Sigmoid colon (tissue), 7 donors: ENCODE data around the gene SCN10A. TPM values are rescaled to one million over a fixed set of nuclear protein-coding genes. Genes with fewer than 3 reads are reported as not detected.

Source experiments
- DNase-seq: peaks from one replicate; pipeline ENCODE4 v3.0.0-alpha.2; 2019
- H3K27ac ChIP-seq, 4 donors: fragments of 200-600 bp; sonication (generic); one replicate each; pipeline ENCODE4 v1.5.1; 2016 to 2019; ENCODE audit warnings: mild to moderate bottlenecking in 1 of 4
- H3K27me3 ChIP-seq, 3 donors: fragments of 200-600 bp; sonication (generic); one replicate each; pipeline ENCODE4 v1.5.1; 2019; ENCODE audit warnings: mild to moderate bottlenecking in 1 of 3
- H3K36me3 ChIP-seq, 4 donors: fragments of 200-600 bp; sonication (generic); one replicate each; pipeline ENCODE4 v1.5.1; 2016 to 2019
- H3K4me1 ChIP-seq, 4 donors: fragments of 200-600 bp; sonication (generic); one replicate each; pipeline ENCODE4 v1.5.1; 2017 to 2019
- H3K4me3 ChIP-seq, 4 donors: fragments of 200-600 bp; sonication (generic); one replicate each; pipeline ENCODE4 v1.5.1; 2017 to 2019; ENCODE audit warnings: mild to moderate bottlenecking in 2 of 4, moderate library complexity in 1 of 4
- H3K9me3 ChIP-seq, 4 donors: fragments of 200-600 bp in 3 of 4; sonication (generic) in 3 of 4; one replicate each; pipeline versions ENCODE4 v1.5.1 to v1.6.1; 2013 to 2019
- EP300 ChIP-seq, 4 donors: sonication (generic); formaldehyde crosslinking; IDR thresholded peaks; one replicate each; pipeline ENCODE4 v1.6.1; 2017; ENCODE audit warnings: antibody characterized with exemption in 4 of 4
- POLR2A ChIP-seq, 2 donors: fragments of 450-650 bp; IDR thresholded peaks; one replicate each; pipeline ENCODE4 v1.6.1; 2016; ENCODE audit warnings: antibody characterized with exemption in 2 of 2, mild to moderate bottlenecking in 2 of 2, moderate library complexity in 2 of 2
- POLR2AphosphoS5 ChIP-seq, 4 donors: sonication (generic); formaldehyde crosslinking; IDR thresholded peaks; one replicate each; pipeline ENCODE4 v1.6.1; 2017; ENCODE audit warnings: antibody characterized with exemption in 4 of 4
- WGBS, 2 donors: extraction: QIAGEN DNeasy Blood & Tissue Kit; methylation state at CpG; one replicate each; pipeline ENCODE4 v1.1.7; 2013; 5-methylcytosine and 5-hydroxymethylcytosine counted together
- intact Hi-C: fragments of 100-400 bp; cut with DNase I; formaldehyde crosslinking; loops from one replicate; pipeline ENCODE4 v1.15.1; 2023
- polyA plus RNA-seq, 3 donors: library from polyadenylated mRNA; stranded (reverse); fragments of 200-250 nt; gene quantifications; one replicate each; pipeline ENCODE4 v1.2.3, GENCODE V29; 2013
- total RNA-seq, 4 donors: library from RNA; depleted of rRNA; stranded (reverse); fragments of >200 nt; gene quantifications; one replicate each; pipeline ENCODE4 v1.1.0, GENCODE V29; 2016
- TF ChIP-seq, protein P1 (sequence below), 4 experiments: fragments of 450-650 bp in 3 of 4; fragments of 200-600 bp in 1 of 4; IDR thresholded peaks; one replicate each; pipeline ENCODE4 v1.5.1; 2016 to 2019; ENCODE audit warnings: antibody characterized with exemption in 4 of 4, mild to moderate bottlenecking in 3 of 4, moderate library complexity in 2 of 4
- donor health status: healthy with polysubstance abuse.
- donor health status: Bipolar disorder and iron deficiency.
- donor health status: healthy.

SCN10A gene
- total and polyA plus RNA-seq, 7 donors = not detected

- no peak for DNase-seq
- intact Hi-C loops = no loop called here
- 92 to 94% methylated on average over 4 of the region's 4 CpGs for WGBS, 2 donors
Measured at GRCh38 chr3:38689346-38689745, 126.7 kb downstream of the SCN10A start.

GRCh38 chr3:38687321-38687720 is 128.7 kb downstream of the SCN10A start:
- intact Hi-C loops = no loop called here
- no peak for TF ChIP-seq POLR2A (IDR thresholded peaks at IDR 0.05)
- no peak for TF ChIP-seq EP300 (IDR thresholded peaks at IDR 0.05)
- TF ChIP-seq, protein P1, sequence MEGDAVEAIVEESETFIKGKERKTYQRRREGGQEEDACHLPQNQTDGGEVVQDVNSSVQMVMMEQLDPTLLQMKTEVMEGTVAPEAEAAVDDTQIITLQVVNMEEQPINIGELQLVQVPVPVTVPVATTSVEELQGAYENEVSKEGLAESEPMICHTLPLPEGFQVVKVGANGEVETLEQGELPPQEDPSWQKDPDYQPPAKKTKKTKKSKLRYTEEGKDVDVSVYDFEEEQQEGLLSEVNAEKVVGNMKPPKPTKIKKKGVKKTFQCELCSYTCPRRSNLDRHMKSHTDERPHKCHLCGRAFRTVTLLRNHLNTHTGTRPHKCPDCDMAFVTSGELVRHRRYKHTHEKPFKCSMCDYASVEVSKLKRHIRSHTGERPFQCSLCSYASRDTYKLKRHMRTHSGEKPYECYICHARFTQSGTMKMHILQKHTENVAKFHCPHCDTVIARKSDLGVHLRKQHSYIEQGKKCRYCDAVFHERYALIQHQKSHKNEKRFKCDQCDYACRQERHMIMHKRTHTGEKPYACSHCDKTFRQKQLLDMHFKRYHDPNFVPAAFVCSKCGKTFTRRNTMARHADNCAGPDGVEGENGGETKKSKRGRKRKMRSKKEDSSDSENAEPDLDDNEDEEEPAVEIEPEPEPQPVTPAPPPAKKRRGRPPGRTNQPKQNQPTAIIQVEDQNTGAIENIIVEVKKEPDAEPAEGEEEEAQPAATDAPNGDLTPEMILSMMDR (IDR thresholded peaks at IDR 0.05) = no peak
- TF ChIP-seq POLR2AphosphoS5 (IDR thresholded peaks at IDR 0.05) = no peak
- H3K9me3 ChIP-seq = no peaks in the 10 kb centered on the region
- no peak for DNase-seq
- H3K4me1 ChIP-seq = no peaks in the 10 kb centered on the region
- H3K4me3 ChIP-seq = no peak overlapping the region
- no peak overlapping the region for H3K27ac ChIP-seq
- no peaks in the 10 kb centered on the region for H3K27me3 ChIP-seq
- WGBS, 2 donors = 62 to 69% methylated on average over 2 of the region's 2 CpGs
- no peaks in the 10 kb centered on the region for H3K36me3 ChIP-seq

More at GRCh38 chr3:38689346-38689745, 126.7 kb downstream of the SCN10A start:
- Histone ChIP-seq H3K9me3 (no peaks in the 10 kb centered on the region), H3K4me3 (no peak overlapping the region), H3K4me1 (no peaks in the 10 kb centered on the region), H3K36me3 (no peaks in the 10 kb centered on the region), H3K27ac (no peak overlapping the region), H3K27me3 (no peaks in the 10 kb centered on the region)
- TF ChIP-seq POLR2AphosphoS5 (IDR thresholded peaks at IDR 0.05) = no peak
- TF ChIP-seq, protein P1 (IDR thresholded peaks at IDR 0.05) = no peak
- TF ChIP-seq EP300 (IDR thresholded peaks at IDR 0.05) = no peak
- no peak for TF ChIP-seq POLR2A (IDR thresholded peaks at IDR 0.05)

DNA sequence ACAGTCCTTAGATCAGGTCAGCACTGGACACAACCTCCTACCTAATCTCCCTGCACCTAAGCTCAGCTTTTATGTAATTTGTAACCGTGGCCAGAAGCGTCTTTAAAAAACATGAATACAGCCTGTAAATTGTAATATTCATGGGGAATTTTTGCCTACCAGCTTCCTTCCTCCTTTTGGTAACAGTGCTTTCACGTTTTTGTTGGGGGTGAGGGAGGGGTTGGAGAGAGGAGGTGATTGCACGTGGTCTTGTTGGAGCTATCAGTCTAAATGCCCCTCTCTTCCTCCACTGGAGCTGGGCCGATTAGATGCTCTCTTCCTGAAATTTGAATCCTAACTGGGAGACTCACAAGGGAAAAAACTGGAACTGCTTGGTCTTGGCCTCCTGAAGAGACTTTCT is 131.5 kb downstream of the SCN10A start:
- no peak for DNase-seq
- Histone ChIP-seq H3K4me1 (no peaks in the 10 kb centered on the region), H3K36me3 (no peaks in the 10 kb centered on the region), H3K9me3 (no peaks in the 10 kb centered on the region), H3K27me3 (no peaks in the 10 kb centered on the region), H3K4me3 (no peak overlapping the region), H3K27ac (no peak overlapping the region)
- intact Hi-C loops = no loop called here
- TF ChIP-seq POLR2AphosphoS5 (IDR thresholded peaks at IDR 0.05) (no peak), POLR2A (IDR thresholded peaks at IDR 0.05) (no peak), EP300 (IDR thresholded peaks at IDR 0.05) (no peak)
- TF ChIP-seq, protein P1 (IDR thresholded peaks at IDR 0.05) = no peak
- WGBS, 2 donors = 33 to 50% methylated on average over 5 of the region's 5 CpGs

- H3K9me3 ChIP-seq = peaks cover 0 to 7% (median 0%) of the 10 kb centered on the region in 4 donors
- no peak overlapping the region for H3K4me3 ChIP-seq
- no peaks in the 10 kb centered on the region for H3K4me1 ChIP-seq
- H3K36me3 ChIP-seq = no peaks in the 10 kb centered on the region
- no peak for DNase-seq
- TF ChIP-seq, protein P1 (IDR thresholded peaks at IDR 0.05) = no peak
- TF ChIP-seq POLR2A (IDR thresholded peaks at IDR 0.05) = no peak
- no peak for TF ChIP-seq EP300 (IDR thresholded peaks at IDR 0.05)
- TF ChIP-seq POLR2AphosphoS5 (IDR thresholded peaks at IDR 0.05) = no peak
- no peaks in the 10 kb centered on the region for H3K27me3 ChIP-seq
- intact Hi-C loops = no loop called here
- no peak overlapping the region for H3K27ac ChIP-seq
- 34 to 53% methylated on average over 4 of the region's 4 CpGs for WGBS, 2 donors
Measured at GRCh38 chr3:38669668-38670067, 146.3 kb downstream of the SCN10A start.

- no peaks in the 10 kb centered on the region for H3K36me3 ChIP-seq
- H3K27me3 ChIP-seq = peaks cover under 1 to 36% (median 3%) of the 10 kb centered on the region in 3 donors
- H3K4me3 ChIP-seq = no peak overlapping the region
- no peaks in the 10 kb centered on the region for H3K4me1 ChIP-seq
- H3K9me3 ChIP-seq = peaks cover 0 to 4% (median 0%) of the 10 kb centered on the region in 4 donors
- no peak for TF ChIP-seq POLR2AphosphoS5 (IDR thresholded peaks at IDR 0.05)
- TF ChIP-seq, protein P1 (IDR thresholded peaks at IDR 0.05) = no peak
- no peak for TF ChIP-seq EP300 (IDR thresholded peaks at IDR 0.05)
- 36 to 58% methylated on average over 4 of the region's 4 CpGs for WGBS, 2 donors
- intact Hi-C loops = no loop called here
- no peak for DNase-seq
- no peak overlapping the region for H3K27ac ChIP-seq
Measured at GRCh38 chr3:38662544-38662943, 153.5 kb downstream of the SCN10A start.
